Large intestine (tissue), 3 donors: ENCODE results near the gene BTAF1. TPM values are rescaled to one million over a fixed set of nuclear protein-coding genes. Genes with fewer than 3 reads are reported as not detected.
"Not testable (repeated sequence)": the region's sequence is repeated elsewhere in the genome, so short reads cannot be mapped to it uniquely, and the experiment has no call there.

Experiments
- DNase-seq, 2 donors: peaks; one replicate each; pipeline versions ENCODE4 v3.0.0 to v3.0.0-alpha.2; 2013
- H3K27ac ChIP-seq: one replicate; pipeline ENCODE4 v1.5.1; 2013; ENCODE audit warnings: low read length
- H3K27me3 ChIP-seq: 2 replicates; pipeline ENCODE4 v1.6.1; 2013; ENCODE audit warnings: low read length; ENCODE audit not compliant: control insufficient read depth, insufficient read depth
- H3K36me3 ChIP-seq: 2 replicates; pipeline ENCODE4 v1.6.1; 2013; ENCODE audit warnings: low read length; ENCODE audit not compliant: control insufficient read depth, insufficient read depth
- H3K4me1 ChIP-seq: one replicate; pipeline ENCODE4 v1.6.1; 2013; ENCODE audit warnings: low read length; ENCODE audit not compliant: control insufficient read depth, insufficient read depth
- H3K4me3 ChIP-seq: one replicate; pipeline ENCODE4 v1.5.1; 2013; ENCODE audit warnings: low read length
- H3K9me3 ChIP-seq: one replicate; pipeline ENCODE4 v1.6.1; 2013; ENCODE audit warnings: mild to moderate bottlenecking, low read depth, low read length, moderate library complexity; ENCODE audit not compliant: control insufficient read depth
- WGBS: methylation state at CpG from one replicate; pipeline ENCODE4 v1.1.5; 2013; ENCODE audit warnings: low lambda C conversion rate; ENCODE audit not compliant: insufficient coverage; 5-methylcytosine and 5-hydroxymethylcytosine counted together
- polyA plus RNA-seq: library from polyadenylated mRNA; unstranded; fragments of 120-200 nt; gene quantifications from one replicate; pipeline ENCODE4 v1.2.1, GENCODE V29; 2013

BTAF1 gene
- polyA plus RNA-seq, 1 donor = 50.9 TPM

DNA sequence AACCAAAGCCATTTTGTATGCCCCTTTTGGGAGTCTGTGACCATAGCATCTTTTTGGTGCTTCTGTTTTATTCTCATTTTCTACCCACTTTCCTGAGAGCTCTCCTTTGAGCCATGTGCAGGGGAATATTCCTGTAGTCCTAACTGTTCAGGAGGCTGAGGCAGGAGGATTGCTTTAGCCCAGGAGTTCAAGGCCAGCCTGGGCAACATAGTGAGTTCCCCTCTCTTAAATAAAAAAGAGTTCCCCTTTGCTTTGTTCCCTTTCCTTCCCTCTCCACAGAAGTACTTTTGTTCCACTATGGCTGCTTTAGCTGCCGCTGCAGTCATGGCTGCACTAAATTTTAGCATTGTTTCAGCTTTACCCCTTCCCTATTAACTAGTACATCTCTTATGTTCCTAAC lies 85.9 kb downstream of the BTAF1 start:
- H3K36me3 ChIP-seq = peaks cover 44% of the 10 kb centered on the region
- no CpG with 5 or more reads among the region's 1 CpG for WGBS
- no peak overlapping the region for H3K27ac ChIP-seq
- H3K4me3 ChIP-seq = no peak overlapping the region
- no peaks in the 10 kb centered on the region for H3K4me1 ChIP-seq
- H3K27me3 ChIP-seq = no peaks in the 10 kb centered on the region
- H3K9me3 ChIP-seq = no peaks in the 10 kb centered on the region
- DNase-seq = no peak

DNA sequence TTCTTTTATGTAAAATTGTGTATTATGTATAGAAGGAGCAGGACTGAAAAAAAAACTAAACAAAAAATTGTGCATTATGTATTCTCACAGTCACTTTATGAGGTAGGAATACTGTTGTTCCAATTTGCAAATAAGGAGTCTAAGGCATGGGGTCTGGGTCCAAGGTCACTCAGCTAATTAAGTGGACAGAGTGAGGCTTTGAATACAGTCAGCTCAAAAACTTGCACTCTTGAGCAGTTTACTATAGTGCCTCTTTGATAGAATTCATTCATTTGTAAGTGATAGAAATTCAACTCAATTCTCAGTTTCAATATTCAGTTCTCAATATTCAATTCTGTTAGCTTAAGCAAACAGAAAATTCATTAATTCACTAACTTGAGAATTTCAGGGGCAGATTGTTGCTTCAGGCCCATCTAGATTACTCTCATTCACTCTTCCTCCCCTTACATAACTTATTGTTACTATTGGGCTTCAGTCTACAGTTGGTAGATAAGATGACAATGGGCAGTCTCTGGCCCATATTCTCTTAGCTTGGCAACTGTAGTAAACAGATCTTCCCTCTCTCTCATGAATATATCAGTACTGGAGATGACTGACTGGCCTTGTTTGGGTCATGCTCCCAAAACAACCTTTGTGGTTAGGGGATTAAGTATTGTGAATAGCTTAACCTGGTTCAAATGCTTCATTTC lies 86.6 kb downstream of the BTAF1 start:
- H3K27me3 ChIP-seq = no peaks in the 10 kb centered on the region
- no peaks in the 10 kb centered on the region for H3K9me3 ChIP-seq
- H3K4me3 ChIP-seq = no peak overlapping the region
- no peak overlapping the region for H3K27ac ChIP-seq
- DNase-seq = no peak
- H3K36me3 ChIP-seq = peaks cover 44% of the 10 kb centered on the region
- no peaks in the 10 kb centered on the region for H3K4me1 ChIP-seq

DNA sequence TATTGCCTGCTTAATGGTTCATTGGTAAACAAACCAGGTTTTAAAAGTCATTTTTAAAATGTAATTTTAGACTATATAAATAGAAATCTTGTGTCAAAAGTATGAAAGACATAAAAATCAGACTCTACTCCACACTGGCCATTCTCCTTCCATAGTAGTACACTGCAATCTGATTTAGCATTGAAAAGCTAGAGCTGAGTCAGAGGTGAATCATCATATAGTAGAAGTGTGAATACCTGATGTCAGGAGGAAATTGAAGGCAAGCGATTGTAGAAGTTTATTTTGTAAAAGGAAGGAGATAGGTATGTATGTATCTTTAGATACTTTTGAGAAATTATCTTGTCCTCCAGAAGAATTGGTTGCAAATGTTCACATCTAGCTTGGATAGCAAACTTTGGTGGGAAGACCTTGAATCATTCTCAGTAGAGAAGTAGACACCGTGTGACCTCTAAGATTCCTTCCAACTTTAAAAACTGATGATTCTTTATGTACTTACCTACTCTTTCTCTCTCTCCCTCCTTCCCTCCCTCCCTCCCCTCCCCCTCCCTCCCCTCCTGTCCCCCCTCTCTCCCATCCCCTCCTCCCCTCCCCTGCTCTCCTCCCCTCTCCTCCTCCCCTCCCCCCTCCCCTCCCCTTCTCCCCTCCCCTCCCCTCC lies 88.1 kb downstream of the BTAF1 start:
- H3K36me3 ChIP-seq = peaks cover 48% of the 10 kb centered on the region
- H3K27ac ChIP-seq = no peak overlapping the region
- no peak for DNase-seq
- H3K27me3 ChIP-seq = no peaks in the 10 kb centered on the region
- H3K4me1 ChIP-seq = no peaks in the 10 kb centered on the region
- 92% methylated on average over 2 of the region's 2 CpGs for WGBS
- H3K4me3 ChIP-seq = no peak overlapping the region
- H3K9me3 ChIP-seq = no peaks in the 10 kb centered on the region

DNA sequence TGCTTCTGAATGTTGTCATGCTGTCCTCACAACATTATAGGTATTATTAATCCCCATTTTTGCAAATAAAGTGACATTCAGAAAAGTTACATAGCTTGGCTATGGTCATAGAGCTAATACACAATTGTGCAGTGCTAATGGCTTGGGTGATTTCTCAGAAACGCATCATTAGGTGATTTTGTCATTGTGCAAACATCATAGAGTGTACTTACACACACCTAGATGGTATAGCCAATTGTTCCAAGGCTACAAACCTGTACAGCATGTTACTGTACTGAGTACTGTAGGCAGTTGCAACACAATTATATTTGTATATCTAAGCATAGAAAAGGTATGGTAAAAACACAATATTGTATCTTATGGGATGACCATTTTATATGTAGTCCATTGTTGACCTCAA lies 91.0 kb downstream of the BTAF1 start:
- DNase-seq = no peak
- no peak overlapping the region for H3K4me3 ChIP-seq
- peaks cover 52% of the 10 kb centered on the region for H3K36me3 ChIP-seq
- no CpG with 5 or more reads among the region's 1 CpG for WGBS
- no peaks in the 10 kb centered on the region for H3K9me3 ChIP-seq
- H3K27me3 ChIP-seq = no peaks in the 10 kb centered on the region
- no peaks in the 10 kb centered on the region for H3K4me1 ChIP-seq
- H3K27ac ChIP-seq = no peak overlapping the region

GRCh38 chr10:92024700-92025099 lies 101.1 kb downstream of the BTAF1 start:
- Histone ChIP-seq H3K27ac (no peak overlapping the region), H3K36me3 (peaks cover 62% of the 10 kb centered on the region), H3K4me3 (no peak overlapping the region), H3K4me1 (no peaks in the 10 kb centered on the region), H3K27me3 (no peaks in the 10 kb centered on the region), H3K9me3 (no peaks in the 10 kb centered on the region)
- WGBS = no CpG with 5 or more reads among the region's 4 CpGs
- DNase-seq = no peak

GRCh38 chr10:92025340-92025739 lies 101.8 kb downstream of the BTAF1 start:
- DNase-seq, H3K27me3 ChIP-seq, H3K4me3 ChIP-seq, H3K27ac ChIP-seq, H3K4me1 ChIP-seq, H3K9me3 ChIP-seq: not testable (repeated sequence)
- H3K36me3 ChIP-seq = peaks cover 66% of the 10 kb centered on the region
- WGBS = no CpG with 5 or more reads among the region's 3 CpGs

DNA sequence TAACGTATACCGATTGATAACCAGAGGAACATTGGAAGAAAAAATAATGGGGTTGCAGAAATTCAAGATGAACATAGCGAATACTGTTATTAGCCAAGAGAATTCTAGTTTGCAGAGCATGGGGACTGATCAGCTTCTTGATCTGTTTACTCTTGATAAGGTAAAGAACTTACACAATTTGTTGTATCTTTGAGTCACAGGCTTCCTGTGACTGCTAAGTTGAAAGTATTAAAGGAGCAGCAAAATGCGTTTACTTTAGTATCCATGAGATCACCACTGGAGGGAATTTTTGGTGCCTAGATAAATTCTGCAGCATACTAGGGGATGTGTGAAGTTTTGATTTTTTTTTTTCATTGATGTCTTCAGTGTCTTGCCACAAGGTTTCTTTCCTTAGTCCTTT lies 103.6 kb downstream of the BTAF1 start:
- DNase-seq = peak in 1 of 2 donors; percentile 13
- peaks cover 66% of the 10 kb centered on the region for H3K36me3 ChIP-seq
- H3K9me3 ChIP-seq = no peaks in the 10 kb centered on the region
- no CpG with 5 or more reads among the region's 4 CpGs for WGBS
- H3K27me3 ChIP-seq = no peaks in the 10 kb centered on the region
- no peaks in the 10 kb centered on the region for H3K4me1 ChIP-seq
- H3K27ac ChIP-seq = no peak overlapping the region
- H3K4me3 ChIP-seq = no peak overlapping the region

DNA sequence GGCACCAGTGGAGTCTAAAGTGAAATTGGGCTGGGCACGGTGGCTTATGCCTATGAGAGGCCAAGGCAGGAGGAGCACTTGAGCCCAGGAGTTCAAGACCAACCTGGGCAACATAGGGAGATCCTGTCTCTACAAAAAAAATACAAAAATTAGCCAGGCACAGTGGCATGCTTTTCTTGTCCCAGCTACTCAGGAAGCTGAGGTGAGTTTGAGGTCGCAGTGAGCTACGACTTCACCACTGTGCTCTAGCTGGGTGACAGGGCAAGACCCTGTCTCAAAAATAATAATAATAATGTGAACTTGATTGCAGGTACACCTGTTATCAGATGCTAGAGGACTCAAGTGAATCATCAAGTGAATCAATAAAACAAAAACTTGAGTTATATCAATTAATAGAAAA lies 108.0 kb downstream of the BTAF1 start:
- Histone ChIP-seq H3K36me3 (peaks cover 28% of the 10 kb centered on the region), H3K27me3 (no peaks in the 10 kb centered on the region), H3K27ac (no peak overlapping the region), H3K4me1 (no peaks in the 10 kb centered on the region), H3K4me3 (no peak overlapping the region), H3K9me3 (no peaks in the 10 kb centered on the region)
- no CpG with 5 or more reads among the region's 3 CpGs for WGBS
- DNase-seq = no peak

- H3K36me3 ChIP-seq = peaks cover 16% of the 10 kb centered on the region
- WGBS = 0% methylated on average over 1 of the region's 3 CpGs
- peak; percentile 19 to 44 for DNase-seq
- not testable (repeated sequence) for H3K27me3 ChIP-seq, H3K27ac ChIP-seq, H3K4me3 ChIP-seq, H3K4me1 ChIP-seq, H3K9me3 ChIP-seq
These were observed 109.5 kb downstream of the BTAF1 start for GRCh38 chr10:92033070-92033469.

- H3K4me3 ChIP-seq = no peak overlapping the region
- H3K9me3 ChIP-seq = no peaks in the 10 kb centered on the region
- no peak overlapping the region for H3K27ac ChIP-seq
- DNase-seq = no peak
- WGBS = no CpG with 5 or more reads among the region's 1 CpG
- no peaks in the 10 kb centered on the region for H3K27me3 ChIP-seq
- H3K4me1 ChIP-seq = no peaks in the 10 kb centered on the region
- no peaks in the 10 kb centered on the region for H3K36me3 ChIP-seq
These were observed 115.4 kb downstream of the BTAF1 start for GRCh38 chr10:92038949-92039348.

- Histone ChIP-seq H3K4me1 (no peaks in the 10 kb centered on the region), H3K36me3 (no peaks in the 10 kb centered on the region), H3K27ac (no peak overlapping the region), H3K27me3 (peaks cover 6% of the 10 kb centered on the region), H3K4me3 (no peak overlapping the region), H3K9me3 (peaks cover 6% of the 10 kb centered on the region)
- DNase-seq = no peak
- WGBS = no CpG with 5 or more reads among the region's 5 CpGs
These were observed 119.0 kb downstream of the BTAF1 start for GRCh38 chr10:92042541-92042940.
